GM12892 (cell line): Measurements from ENCODE around the gene REV1.

Experiments used
- POLR2A ChIP-seq: IDR thresholded peaks from 2 replicates; pipeline ENCODE4 v1.6.1; 2011; ENCODE audit warnings: low read depth, low read length, control low read depth
- POLR2AphosphoS5 ChIP-seq: IDR thresholded peaks from 2 replicates; pipeline ENCODE4 v1.6.1; 2011; ENCODE audit warnings: low read depth, low read length, control low read depth
- TAF1 ChIP-seq: IDR thresholded peaks from 2 replicates; pipeline ENCODE4 v1.6.1; 2011; ENCODE audit warnings: low read depth, mild to moderate bottlenecking, control low read depth, low read length, borderline replicate concordance

- TF ChIP-seq POLR2AphosphoS5 (no peak), POLR2A (no peak), TAF1 (no peak)
Measured at GRCh38 chr2:99442837-99443236, 47.0 kb downstream of the REV1 start.
